IgD-negative memory B cell (primary cell): ENCODE data around the gene ICOSLG. TPM values are rescaled to one million over a fixed set of nuclear protein-coding genes. Genes with fewer than 3 reads are reported as not detected.

Experiments used
- H3K27ac Mint-ChIP-seq, 3 donors: one replicate each; pipeline ENCODE4 v1.8.0; 2020 to 2022; ENCODE audit warnings: mild to moderate bottlenecking in 3 of 3, mixed read lengths in 3 of 3, moderate library complexity in 1 of 3
- H3K27me3 Mint-ChIP-seq: one replicate; pipeline ENCODE4 v1.8.0; 2021; ENCODE audit warnings: mixed read lengths
- H3K36me3 Mint-ChIP-seq: one replicate; pipeline ENCODE4 v1.8.0; 2020; ENCODE audit warnings: mild to moderate bottlenecking, mixed read lengths
- H3K4me1 Mint-ChIP-seq, 3 donors: one replicate each; pipeline ENCODE4 v1.8.0; 2020 to 2022; ENCODE audit warnings: mixed read lengths in 3 of 3, mild to moderate bottlenecking in 1 of 3
- H3K4me3 Mint-ChIP-seq, 4 donors: one replicate each; pipeline ENCODE4 v1.8.0; 2020 to 2022; ENCODE audit warnings: mild to moderate bottlenecking in 4 of 4, mixed read lengths in 4 of 4, moderate library complexity in 3 of 4
- H3K9me3 Mint-ChIP-seq, 3 donors: one replicate each; pipeline ENCODE4 v1.8.0; 2020 to 2021; ENCODE audit warnings: mixed read lengths in 3 of 3, mild to moderate bottlenecking in 1 of 3
- polyA plus RNA-seq: library from polyadenylated mRNA; unstranded; fragments of 300-500 nt; fragmentation: Illumina TruSeq; gene quantifications from one replicate; pipeline ENCODE4 v1.2.3, GENCODE V29; 2021

ICOSLG gene
- polyA plus RNA-seq, 1 donor from 2014 or later = 8.5 TPM

DNA sequence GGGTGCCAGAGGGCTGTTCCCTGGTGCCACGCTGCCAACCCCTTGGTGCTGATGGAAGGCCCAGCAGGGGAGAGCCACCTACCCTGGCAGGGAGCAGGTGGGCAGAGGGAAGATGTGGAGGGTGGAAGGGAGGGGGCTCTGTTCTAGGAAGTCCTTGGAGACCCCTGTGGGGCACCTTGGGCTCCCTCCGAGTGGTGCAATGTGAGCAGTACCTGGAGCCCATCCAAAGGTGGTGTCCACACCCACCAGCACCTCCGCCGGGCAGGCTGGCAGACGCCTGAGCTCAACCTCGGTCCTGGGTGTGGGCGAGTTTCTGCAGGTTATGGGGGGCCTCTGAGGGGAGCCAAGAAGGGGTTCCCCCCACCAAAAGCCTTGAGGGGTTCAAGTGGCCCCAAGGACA lies 32.3 kb upstream of the ICOSLG start:
- H3K4me3 Mint-ChIP-seq = no peak overlapping the region
- H3K9me3 Mint-ChIP-seq = no peaks in the 10 kb centered on the region
- H3K27me3 Mint-ChIP-seq = peaks cover 3% of the 10 kb centered on the region
- no peaks in the 10 kb centered on the region for H3K36me3 Mint-ChIP-seq
- peaks cover 0 to 2% (median 1%) of the 10 kb centered on the region in 3 donors for H3K4me1 Mint-ChIP-seq
- H3K27ac Mint-ChIP-seq = no peak overlapping the region

DNA sequence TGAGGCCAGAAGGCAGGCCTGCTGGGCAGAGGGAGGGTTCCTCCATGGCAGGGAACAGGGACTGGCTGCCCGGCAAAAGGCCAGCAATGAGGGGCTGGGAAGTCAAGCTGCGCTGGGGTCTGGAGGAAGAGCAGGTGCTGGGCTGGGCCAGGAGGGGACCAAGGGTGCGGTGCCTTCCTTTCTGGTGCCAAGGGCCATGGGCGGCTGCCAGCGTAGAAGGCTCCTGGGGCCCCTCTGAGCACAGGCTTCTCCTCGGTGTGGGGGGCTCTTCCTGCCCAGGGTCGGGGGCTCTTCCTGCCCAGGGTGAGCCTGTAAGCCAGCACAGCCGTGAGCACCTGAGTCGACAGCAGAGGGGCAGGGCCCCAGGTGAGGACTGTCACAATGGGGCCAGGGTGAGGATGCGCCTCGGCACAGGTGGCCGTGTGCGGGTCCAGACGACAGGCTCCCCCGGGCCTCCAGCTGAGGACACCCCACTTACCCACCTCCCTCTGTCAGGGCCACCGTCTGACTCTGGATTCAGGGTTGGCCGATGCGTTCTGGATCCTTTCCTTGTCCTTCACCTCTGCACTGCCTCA lies 31.6 kb upstream of the ICOSLG start:
- H3K27ac Mint-ChIP-seq = no peak overlapping the region
- H3K36me3 Mint-ChIP-seq = no peaks in the 10 kb centered on the region
- H3K9me3 Mint-ChIP-seq = no peaks in the 10 kb centered on the region
- H3K4me3 Mint-ChIP-seq = no peak overlapping the region
- H3K27me3 Mint-ChIP-seq = peaks cover 3% of the 10 kb centered on the region
- H3K4me1 Mint-ChIP-seq = peaks cover 0 to 2% (median 2%) of the 10 kb centered on the region in 3 donors

DNA sequence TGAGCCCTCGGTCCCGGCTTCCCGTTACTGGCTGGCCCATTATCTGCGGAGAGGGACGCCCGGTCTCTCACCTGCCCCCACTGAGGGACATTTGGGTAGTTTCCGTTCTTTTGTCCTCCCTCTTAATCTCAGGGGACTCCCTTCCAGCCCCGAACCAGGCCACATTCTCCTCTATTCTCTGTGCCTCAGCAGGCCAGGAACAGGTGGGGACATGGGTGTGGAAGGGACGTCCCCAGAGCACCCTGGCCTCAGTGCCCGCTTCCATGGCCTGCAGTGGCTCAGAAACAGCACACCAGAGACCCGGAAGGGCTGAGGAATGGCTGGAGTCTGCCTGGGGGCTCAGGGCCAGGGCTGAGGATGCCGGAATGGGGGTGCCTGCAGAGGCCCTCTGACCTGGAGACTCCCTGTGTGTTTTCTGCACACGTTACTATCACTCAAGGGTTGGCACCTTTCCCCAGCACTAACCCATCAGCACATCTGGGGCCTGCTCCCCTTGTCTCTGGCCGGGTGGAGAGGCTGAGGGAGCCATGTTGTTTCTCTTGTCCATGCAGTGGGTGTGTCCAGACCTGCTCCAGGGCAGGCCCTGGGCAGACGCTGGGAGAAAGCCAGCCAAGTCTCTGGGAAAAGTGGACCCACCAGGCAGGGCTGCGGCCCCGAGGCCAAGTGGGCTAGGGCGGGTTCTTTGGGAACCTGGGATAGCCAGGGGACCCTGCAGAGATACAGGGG lies 31.0 kb upstream of the ICOSLG start:
- Mint-ChIP-seq H3K27ac (no peak overlapping the region), H3K9me3 (no peaks in the 10 kb centered on the region), H3K4me3 (no peak overlapping the region), H3K36me3 (no peaks in the 10 kb centered on the region), H3K4me1 (peaks cover 0 to 2% (median 2%) of the 10 kb centered on the region in 3 donors), H3K27me3 (peaks cover 3% of the 10 kb centered on the region)

DNA sequence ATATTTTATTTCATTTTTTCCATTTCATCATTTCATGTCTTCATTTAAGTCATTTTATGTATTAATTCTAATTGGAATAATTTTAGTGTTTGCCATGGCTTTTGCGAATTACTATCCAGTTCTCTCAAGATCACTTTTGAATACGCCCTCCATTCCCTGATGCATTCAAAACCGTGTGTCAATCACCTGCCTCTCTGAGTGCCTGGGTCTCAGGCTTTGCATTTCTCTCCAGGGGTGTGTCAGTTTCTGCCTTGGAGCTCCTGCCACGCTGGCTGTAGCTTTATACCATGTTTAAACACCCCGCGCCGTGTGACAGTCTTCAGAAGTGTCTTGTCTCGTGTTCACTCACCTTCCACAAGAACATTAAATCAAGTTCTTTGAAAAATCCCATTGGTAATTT lies 28.3 kb upstream of the ICOSLG start:
- no peak overlapping the region for H3K4me3 Mint-ChIP-seq
- H3K9me3 Mint-ChIP-seq = no peaks in the 10 kb centered on the region
- H3K36me3 Mint-ChIP-seq = no peaks in the 10 kb centered on the region
- H3K27ac Mint-ChIP-seq = no peak overlapping the region
- no peaks in the 10 kb centered on the region for H3K27me3 Mint-ChIP-seq
- H3K4me1 Mint-ChIP-seq = peaks cover 0 to 2% (median 2%) of the 10 kb centered on the region in 3 donors

DNA sequence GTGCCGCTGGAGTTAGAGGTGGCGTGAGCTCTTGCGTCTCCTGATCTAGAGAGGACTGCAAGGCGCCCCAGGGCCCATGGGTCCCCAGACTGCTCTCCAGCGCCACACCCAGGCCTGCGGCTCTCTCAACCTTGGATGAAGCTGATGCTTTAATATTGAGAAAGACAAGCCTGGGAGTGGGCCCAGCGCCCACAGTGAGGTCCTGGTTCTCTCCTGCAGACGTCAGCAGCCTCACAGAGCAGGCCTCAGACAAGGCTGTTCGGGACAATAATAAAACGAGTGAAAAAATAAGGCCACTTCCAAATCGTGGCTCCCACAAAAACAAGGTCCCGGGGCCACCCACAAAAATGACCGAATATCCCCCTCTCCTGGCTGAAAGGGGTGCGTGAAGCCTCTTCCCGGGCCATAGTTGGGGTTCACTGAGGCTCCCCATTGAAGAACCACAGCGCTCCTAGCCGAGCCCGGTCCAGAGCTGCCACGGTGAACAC lies 27.0 kb upstream of the ICOSLG start:
- Mint-ChIP-seq H3K36me3 (no peaks in the 10 kb centered on the region), H3K4me3 (no peak overlapping the region), H3K27ac (peak overlapping the region in 1 of 3 donors; percentile 82), H3K27me3 (no peaks in the 10 kb centered on the region), H3K4me1 (peaks cover 0 to 2% (median 2%) of the 10 kb centered on the region in 3 donors), H3K9me3 (no peaks in the 10 kb centered on the region)

DNA sequence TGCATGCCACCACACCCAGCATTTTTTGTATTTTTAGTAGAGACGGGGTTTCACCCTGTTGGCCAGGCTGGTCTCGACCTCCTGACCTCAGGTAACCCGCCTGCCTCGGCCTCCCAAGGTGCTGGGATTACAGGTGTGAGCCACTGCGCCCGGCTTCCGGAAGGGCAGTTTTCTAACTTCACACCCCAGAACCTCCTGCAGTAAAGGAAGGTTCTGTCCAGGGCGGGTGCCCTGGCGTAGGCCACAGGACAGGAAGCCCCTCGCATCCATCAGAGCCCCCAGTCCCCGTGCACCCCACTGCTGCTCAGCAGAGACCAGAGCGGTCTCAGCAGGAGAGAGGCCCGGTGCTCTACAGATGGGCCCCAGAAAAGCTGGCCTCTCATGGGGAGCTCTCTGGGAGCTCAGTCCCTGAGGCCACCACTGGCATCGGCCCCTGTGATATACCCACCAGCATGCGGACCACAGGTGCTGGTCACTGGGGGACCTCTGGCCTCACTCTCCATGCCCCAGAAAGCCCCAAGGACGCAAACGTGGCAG lies 25.1 kb upstream of the ICOSLG start:
- Mint-ChIP-seq H3K27ac (no peak overlapping the region), H3K36me3 (no peaks in the 10 kb centered on the region), H3K4me1 (peaks cover 0 to 2% (median 2%) of the 10 kb centered on the region in 3 donors), H3K4me3 (no peak overlapping the region), H3K27me3 (no peaks in the 10 kb centered on the region), H3K9me3 (no peaks in the 10 kb centered on the region)

DNA sequence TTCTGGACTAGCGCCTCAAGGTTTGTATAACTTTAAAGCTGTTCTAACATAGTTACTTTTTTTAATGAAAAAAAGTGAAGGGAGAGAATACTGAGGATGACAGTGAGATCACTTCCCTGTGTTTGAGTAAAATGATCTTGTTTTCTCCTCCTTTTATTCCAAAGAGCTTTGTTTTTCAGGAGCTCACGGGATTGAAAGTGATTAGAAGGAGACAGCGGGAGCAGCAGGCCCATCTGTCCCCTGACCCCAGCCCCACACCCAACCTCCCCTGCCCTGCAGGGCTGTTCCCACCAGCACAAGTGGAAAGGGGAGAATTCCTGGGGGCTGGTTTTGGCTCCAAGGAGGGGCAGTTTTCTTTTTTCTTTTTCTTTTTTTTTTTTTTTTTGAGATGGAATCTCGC lies 23.0 kb upstream of the ICOSLG start:
- H3K9me3 Mint-ChIP-seq = no peaks in the 10 kb centered on the region
- peaks cover 0 to 2% (median 2%) of the 10 kb centered on the region in 3 donors for H3K4me1 Mint-ChIP-seq
- H3K27me3 Mint-ChIP-seq = peaks cover 3% of the 10 kb centered on the region
- H3K27ac Mint-ChIP-seq = no peak overlapping the region
- no peaks in the 10 kb centered on the region for H3K36me3 Mint-ChIP-seq
- H3K4me3 Mint-ChIP-seq = no peak overlapping the region

DNA sequence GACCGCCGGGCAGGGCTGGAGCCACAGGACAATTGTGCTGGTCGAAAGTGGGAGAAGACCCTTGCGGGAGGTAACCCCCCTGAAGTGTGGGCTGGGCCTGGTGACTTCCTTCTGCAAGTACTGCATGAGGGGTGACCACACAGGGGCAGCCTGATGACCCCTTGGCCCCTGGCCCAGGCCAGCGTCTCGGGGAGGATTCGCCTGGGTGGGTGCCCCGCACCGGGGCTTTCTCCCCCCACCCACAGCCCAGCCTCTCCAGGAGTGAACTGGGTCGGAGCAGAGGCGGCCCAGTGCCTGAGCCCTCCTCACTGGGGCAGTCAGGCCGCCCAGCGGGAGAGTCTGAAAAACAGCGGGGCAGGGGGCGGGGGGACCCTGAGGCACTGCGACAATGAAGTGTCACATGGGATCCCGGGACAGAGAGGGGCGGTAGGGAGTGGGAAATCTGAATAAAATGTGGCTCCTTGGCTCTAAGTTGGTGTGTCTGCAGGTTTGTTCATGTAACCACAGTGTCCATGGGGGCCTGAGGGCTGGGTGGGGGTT lies 22.5 kb upstream of the ICOSLG start:
- H3K4me3 Mint-ChIP-seq = no peak overlapping the region
- H3K9me3 Mint-ChIP-seq = no peaks in the 10 kb centered on the region
- H3K4me1 Mint-ChIP-seq = peaks cover 0 to 2% (median under 1%) of the 10 kb centered on the region in 3 donors
- H3K36me3 Mint-ChIP-seq = no peaks in the 10 kb centered on the region
- peaks cover 3% of the 10 kb centered on the region for H3K27me3 Mint-ChIP-seq
- H3K27ac Mint-ChIP-seq = no peak overlapping the region

DNA sequence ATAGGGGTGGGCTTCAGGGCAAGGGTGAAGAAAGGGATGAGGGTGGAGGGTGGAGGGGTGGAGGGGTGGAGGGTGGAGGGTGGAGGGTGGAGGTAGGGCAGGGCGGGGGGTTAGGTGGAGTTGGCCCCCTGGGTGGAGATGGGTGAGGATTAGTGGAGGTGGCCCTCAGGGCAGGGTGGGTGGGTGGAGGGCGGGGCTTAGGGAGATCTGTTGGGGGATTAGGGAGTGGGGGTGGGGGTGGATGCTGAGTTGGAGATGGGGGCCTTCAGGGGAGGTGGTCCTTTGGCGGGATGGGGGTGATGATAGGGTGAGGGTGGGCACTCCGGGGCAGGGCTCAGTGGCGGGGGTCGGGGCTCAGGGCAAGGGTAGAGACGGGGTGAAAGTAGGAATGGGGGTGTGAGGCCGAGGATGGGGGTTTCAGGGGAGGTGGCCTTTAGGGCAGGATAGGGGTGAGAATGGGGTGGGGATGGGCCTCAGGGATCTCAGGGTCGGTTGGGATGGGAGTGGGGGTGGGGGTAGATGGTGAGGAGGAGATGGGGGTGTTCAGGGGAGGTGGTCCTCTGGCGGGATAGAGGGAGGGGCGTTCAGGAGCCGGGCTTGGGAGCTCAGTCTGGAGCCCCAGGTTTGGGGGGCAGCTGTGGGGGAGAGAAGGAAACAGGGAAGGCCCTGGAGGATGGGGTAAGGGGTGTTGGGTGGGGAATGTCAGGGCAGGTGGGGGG lies 21.8 kb upstream of the ICOSLG start:
- no peaks in the 10 kb centered on the region for H3K36me3 Mint-ChIP-seq
- H3K4me1 Mint-ChIP-seq = no peaks in the 10 kb centered on the region
- H3K27ac Mint-ChIP-seq = no peak overlapping the region
- H3K9me3 Mint-ChIP-seq = no peaks in the 10 kb centered on the region
- H3K4me3 Mint-ChIP-seq = no peak overlapping the region
- peaks cover 3% of the 10 kb centered on the region for H3K27me3 Mint-ChIP-seq

DNA sequence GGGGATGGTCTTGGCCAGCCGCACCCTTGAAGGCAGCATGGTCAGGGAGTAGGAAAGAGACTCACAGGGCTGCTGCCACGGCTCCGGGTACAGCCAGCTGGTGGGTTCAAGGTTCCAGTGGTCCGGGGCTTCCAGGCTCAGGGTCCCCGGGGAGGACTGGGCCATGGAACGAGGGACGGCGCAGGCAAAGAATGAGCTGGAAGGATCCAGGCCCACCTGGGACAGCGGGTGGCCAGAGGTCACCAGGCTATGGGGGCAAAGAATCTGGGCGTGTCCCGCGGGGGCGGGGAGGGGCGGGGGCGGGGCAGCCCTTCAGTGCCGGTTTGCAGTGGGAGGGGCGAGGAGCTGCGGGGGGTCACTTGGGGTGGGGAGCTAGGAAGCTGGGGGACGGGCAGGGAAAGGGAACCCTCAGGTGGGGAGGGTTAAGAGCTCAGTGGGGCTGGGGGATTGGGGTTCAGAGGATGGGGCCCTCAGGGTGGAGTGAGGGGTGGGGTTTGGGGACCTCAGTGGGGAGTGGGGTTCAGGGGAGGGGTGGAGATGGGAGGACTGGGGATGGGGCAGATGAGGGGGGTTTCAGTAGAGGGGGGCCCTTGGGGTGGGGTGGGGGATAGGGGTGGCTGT lies 21.0 kb upstream of the ICOSLG start, which contains the start of gene DNMT3L:
Gene DNMT3L, minus strand, starts transcription at position 223 of the 621 bp plus-strand sequence. CDS start 638 bp downstream, outside the sequence.
- no peak within 1 kb of the TSS for H3K4me3 Mint-ChIP-seq
- no peaks in the 10 kb centered on the region for H3K9me3 Mint-ChIP-seq
- H3K27ac Mint-ChIP-seq = no peak within 1 kb of the TSS
- no peaks in the 10 kb centered on the region for H3K4me1 Mint-ChIP-seq
- no peaks in the 10 kb centered on the region for H3K36me3 Mint-ChIP-seq
- peaks cover 3% of the 10 kb centered on the region for H3K27me3 Mint-ChIP-seq

DNA sequence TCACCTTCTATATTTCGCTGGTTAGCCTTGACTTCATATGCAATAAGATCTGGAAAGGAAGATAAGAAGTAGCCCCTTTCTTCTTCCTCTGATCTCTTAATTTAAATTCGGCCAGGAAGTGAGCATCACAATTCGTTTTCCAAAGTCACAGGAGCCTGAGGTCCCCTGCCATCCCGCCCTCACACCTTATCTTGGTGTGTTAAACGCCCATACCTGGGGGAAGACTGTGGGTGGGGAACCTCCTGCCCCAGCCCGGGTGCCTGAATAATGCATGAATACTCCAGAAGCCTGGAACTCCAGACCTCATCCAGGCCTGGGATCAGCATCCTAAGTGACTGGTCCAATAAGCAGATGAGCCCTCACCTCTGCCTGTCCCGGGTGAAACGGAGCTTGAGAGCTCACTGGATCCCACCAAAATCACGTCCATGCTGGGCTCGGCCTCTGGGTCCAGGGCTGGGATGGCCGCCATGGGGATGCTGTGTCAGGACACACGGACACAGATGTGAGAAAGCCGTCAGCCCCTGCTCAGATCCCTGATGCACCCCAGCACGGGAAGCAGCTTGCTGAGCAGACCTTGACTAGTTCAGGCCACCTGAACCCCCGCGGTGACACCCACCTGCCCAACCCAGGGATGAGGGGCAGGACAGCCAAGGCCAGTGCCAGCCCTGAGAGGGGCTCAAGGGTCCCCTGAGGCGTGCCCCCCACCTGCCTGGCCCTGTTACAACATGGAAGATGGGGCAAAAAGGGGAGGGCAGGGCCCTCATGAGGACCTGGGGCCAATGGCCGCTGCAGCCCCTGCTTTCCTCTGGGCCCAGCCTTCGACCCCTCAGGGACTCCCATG lies 20.3 kb upstream of the ICOSLG start:
- Mint-ChIP-seq H3K4me1 (no peaks in the 10 kb centered on the region), H3K4me3 (no peak overlapping the region), H3K27me3 (peaks cover 3% of the 10 kb centered on the region), H3K9me3 (no peaks in the 10 kb centered on the region), H3K36me3 (no peaks in the 10 kb centered on the region), H3K27ac (no peak overlapping the region)

DNA sequence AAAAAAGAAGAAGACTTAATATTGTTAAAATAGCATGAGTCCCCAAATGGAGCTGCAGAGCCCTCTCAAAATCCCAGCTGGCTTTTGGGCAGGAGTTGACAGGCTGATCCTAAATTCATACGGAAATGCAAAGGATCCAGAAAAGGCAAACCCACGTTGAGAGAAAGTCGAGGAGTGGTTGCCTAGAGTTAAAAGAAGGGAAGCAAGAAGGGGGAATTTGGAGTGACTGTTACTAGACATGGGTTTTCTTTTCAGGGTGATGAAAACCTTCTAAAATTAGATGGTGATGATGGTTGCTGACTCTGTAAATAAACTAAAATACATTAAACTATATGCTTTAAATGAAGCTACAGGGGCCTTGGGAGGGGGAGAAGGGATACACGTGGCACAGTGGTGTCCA lies 19.3 kb upstream of the ICOSLG start:
- Mint-ChIP-seq H3K36me3 (no peaks in the 10 kb centered on the region), H3K9me3 (no peaks in the 10 kb centered on the region), H3K27ac (no peak overlapping the region), H3K27me3 (peaks cover 3% of the 10 kb centered on the region), H3K4me3 (no peak overlapping the region), H3K4me1 (no peaks in the 10 kb centered on the region)

DNA sequence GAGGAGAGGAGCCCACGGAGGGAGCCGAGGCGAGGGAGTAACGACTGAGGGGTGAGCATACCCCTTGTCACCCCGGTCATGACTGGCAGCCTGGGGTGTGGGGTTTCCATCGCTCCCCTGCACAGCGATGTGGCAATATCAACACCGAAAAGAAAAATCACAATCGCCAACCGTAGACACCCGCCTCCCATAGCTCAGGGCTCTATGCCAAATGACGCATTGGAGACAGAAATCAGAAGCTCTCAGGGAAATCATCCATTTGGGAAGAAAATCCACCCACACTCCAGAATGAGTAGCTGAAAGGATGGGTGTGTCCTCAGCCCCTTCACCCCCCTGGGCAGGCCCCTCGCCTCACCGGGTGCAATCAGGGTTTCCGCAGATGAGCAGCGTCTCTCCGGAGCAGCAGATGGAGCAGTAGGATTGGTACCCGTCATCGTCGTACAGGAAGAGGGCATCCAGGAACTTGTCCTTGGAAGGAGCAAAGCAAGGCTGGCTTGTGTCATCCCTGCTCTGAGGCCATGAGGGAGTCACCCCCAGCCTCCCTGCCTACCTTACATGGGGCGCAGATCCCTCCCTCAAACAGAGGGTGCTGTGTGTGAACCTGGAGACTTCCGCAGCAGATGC lies 18.5 kb upstream of the ICOSLG start:
- Mint-ChIP-seq H3K27me3 (peaks cover 6% of the 10 kb centered on the region), H3K4me1 (peaks cover 0 to 2% (median 1%) of the 10 kb centered on the region in 3 donors), H3K9me3 (no peaks in the 10 kb centered on the region), H3K4me3 (peak overlapping the region in 1 of 4 donors; percentile 36), H3K27ac (no peak overlapping the region), H3K36me3 (no peaks in the 10 kb centered on the region)
